SH-SY5Y (cell line): ENCODE results near the gene TTC39C.

Experiments used
- GATA2 ChIP-seq: IDR thresholded peaks from 2 replicates; pipeline ENCODE4 v1.6.1; 2011; ENCODE audit warnings: mild to moderate bottlenecking, low read depth, low read length
- GATA3 ChIP-seq: IDR thresholded peaks from 2 replicates; pipeline ENCODE4 v1.6.1; 2011; ENCODE audit warnings: low read depth, mild to moderate bottlenecking, low read length, moderate library complexity

Gene TTC39C

GRCh38 chr18:24094561-24094960 lies 80.0 kb downstream of the TTC39C start:
- TF ChIP-seq GATA2 = no peak
- no peak for TF ChIP-seq GATA3

- TF ChIP-seq GATA3 = no peak
- no peak for TF ChIP-seq GATA2
Measured at GRCh38 chr18:24095976-24096375, 81.4 kb downstream of the TTC39C start.

DNA sequence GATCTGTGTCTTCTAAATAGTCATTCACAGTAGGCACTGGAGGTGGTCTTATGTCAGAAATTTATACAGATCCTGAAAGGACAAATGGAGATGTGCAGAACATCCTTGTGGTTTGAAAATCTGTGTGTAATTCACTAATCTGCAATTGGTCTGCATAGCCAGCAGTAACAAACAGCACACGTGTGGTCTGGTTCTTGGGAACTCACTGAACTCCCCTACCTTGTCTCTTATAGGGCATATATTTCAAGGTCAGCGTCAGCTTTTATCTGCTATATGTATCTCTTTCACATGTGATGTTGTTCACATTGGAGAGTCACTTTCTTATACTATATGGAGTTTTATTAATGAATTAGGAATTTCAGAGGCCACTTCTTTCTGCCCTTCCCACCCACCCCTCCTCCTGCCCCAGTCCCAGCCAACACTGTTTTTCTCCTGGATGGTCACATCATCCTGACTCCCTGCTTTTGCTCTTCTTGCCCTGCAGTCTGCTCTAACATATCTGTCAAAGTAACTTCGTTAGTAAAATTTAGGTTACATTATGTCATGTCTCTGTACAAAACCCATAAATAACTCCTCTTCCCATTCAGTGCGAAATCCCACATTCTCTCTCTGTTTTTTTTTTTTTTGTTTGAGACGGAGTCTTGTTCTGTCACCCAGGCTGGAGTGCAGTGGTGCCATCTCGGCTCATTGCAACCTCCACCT lies 88.9 kb downstream of the TTC39C start:
- TF ChIP-seq GATA2 = no peak

- TF ChIP-seq GATA2 = no peak
- no peak for TF ChIP-seq GATA3
Measured at GRCh38 chr18:24104486-24104885, 89.9 kb downstream of the TTC39C start.

DNA sequence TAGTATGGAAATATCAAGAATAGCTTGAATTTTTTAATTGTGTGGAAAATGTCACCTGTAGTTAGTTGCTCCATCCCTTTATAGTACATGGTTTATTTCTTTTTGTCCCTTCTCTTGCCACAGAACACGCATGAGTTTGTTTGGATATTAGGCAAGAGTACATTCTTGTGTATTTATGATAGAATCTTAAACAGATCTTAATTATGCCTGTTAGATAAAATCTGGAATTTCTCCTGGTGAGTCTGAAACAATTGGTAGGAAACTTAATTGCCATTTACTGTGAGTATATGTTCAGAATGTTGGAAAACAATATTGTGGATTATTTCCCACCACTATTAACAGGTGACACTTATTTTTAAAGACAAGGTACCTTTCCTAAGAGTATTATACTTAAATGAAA lies 94.1 kb downstream of the TTC39C start:
- TF ChIP-seq GATA3 (no peak), GATA2 (no peak)

DNA sequence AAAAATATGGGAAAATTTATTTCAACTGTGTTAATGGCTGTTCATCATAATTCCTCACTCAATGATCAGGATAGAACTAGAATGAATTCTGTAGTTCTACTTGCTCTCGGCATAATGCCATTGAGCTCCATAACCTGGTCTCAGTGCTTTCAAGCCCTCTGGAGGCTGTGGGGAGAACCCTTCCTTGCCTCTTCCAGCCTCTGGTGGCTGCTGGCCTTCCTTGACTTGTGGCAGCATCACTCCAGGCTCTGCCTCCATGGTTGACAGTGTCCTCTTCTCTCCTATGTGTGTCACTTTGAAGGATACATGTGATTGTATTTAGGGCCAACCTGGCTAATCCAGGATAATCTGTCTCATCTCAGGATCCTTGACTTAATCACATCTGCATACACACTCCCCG lies 97.4 kb downstream of the TTC39C start:
- no peak for TF ChIP-seq GATA2
- TF ChIP-seq GATA3 = no peak

- TF ChIP-seq GATA3 = no peak
- no peak for TF ChIP-seq GATA2
Measured at GRCh38 chr18:24112464-24112863, 97.9 kb downstream of the TTC39C start.

GRCh38 chr18:24112874-24113615 lies 98.5 kb downstream of the TTC39C start:
- TF ChIP-seq GATA2 (no peak), GATA3 (no peak)

- no peak for TF ChIP-seq GATA3
- TF ChIP-seq GATA2 = no peak
Measured at GRCh38 chr18:24114924-24115549, 100.5 kb downstream of the TTC39C start.

DNA sequence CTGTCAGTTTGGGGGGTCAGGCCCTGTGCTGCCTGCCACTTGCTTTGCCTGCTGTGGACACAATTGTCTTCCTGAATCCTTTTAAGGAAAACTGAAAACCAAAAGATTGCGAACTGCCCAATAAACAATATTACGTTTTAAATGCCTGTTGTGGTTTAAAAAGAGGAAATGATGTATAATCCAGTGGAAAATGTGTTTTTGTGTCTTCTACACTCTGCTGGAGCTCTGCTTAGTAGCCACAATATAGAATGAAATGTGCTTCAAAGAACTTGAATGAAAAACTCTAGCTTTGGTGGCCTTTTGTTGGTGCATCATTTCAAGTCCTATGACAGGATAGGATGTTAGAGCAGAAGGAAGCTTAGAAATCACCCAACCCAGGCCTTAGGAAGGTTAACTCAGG lies 101.1 kb downstream of the TTC39C start:
- TF ChIP-seq GATA2 = no peak
- no peak for TF ChIP-seq GATA3

GRCh38 chr18:24118750-24119577 lies 104.4 kb downstream of the TTC39C start:
- no peak for TF ChIP-seq GATA2
- no peak for TF ChIP-seq GATA3

GRCh38 chr18:24120676-24121075 lies 106.1 kb downstream of the TTC39C start:
- TF ChIP-seq GATA2 (no peak), GATA3 (no peak)

DNA sequence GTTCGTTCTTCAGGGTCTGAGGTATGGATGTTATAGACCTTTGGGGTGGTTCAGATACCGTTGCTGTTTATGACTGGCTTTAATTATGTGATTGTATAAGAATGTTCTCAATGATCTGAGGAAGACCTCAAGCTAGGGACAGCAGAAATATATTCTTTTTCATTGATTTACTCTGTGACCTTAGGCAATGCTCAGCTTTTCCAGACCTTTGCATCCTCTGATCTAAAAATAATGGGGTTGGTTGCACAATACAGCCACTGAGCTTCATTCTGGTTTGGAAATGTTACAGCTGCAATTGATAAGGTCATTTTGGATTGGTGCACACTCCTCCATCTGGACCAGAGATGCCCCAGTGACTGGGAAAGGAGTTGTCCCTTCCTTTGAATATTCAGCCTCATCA lies 107.1 kb downstream of the TTC39C start:
- TF ChIP-seq GATA3 (no peak), GATA2 (no peak)
